BE2C (cell line): ENCODE data around the gene CNTN4.

ENCODE experiments used
- DNase-seq: peaks from one replicate; pipeline ENCODE4 v3.0.0-alpha.2; 2020
- H3K27me3 ChIP-seq: fragments of 250-450 bp; sonication (Bioruptor Pico); 2 replicates; pipeline ENCODE4 v1.5.1; 2020; ENCODE audit warnings: mild to moderate bottlenecking
- H3K36me3 ChIP-seq: fragments of 250-450 bp; sonication (Bioruptor Pico); 2 replicates; pipeline ENCODE4 v1.5.1; 2020; ENCODE audit warnings: mild to moderate bottlenecking
- H3K4me1 ChIP-seq: fragments of 250-450 bp; sonication (Bioruptor Pico); 2 replicates; pipeline ENCODE4 v1.5.1; 2020
- H3K4me3 ChIP-seq: 2 replicates; pipeline ENCODE4 v1.5.1; 2011; ENCODE audit warnings: low read depth, low read length
- H3K9me3 ChIP-seq: fragments of 250-450 bp; sonication (Bioruptor Pico); 2 replicates; pipeline ENCODE4 v1.5.1; 2020
- TF ChIP-seq, protein P1 (sequence below): IDR thresholded peaks from 2 replicates; pipeline ENCODE4 v1.5.1; 2012; ENCODE audit warnings: mild to moderate bottlenecking, low read depth, low read length

The CNTN4 gene

GRCh38 chr3:2677501-2677900 is 578.8 kb downstream of the CNTN4 start:
- Histone ChIP-seq H3K4me1 (no peaks in the 10 kb centered on the region), H3K27me3 (no peaks in the 10 kb centered on the region), H3K4me3 (no peak overlapping the region), H3K9me3 (no peaks in the 10 kb centered on the region), H3K36me3 (no peaks in the 10 kb centered on the region)
- TF ChIP-seq, protein P1, sequence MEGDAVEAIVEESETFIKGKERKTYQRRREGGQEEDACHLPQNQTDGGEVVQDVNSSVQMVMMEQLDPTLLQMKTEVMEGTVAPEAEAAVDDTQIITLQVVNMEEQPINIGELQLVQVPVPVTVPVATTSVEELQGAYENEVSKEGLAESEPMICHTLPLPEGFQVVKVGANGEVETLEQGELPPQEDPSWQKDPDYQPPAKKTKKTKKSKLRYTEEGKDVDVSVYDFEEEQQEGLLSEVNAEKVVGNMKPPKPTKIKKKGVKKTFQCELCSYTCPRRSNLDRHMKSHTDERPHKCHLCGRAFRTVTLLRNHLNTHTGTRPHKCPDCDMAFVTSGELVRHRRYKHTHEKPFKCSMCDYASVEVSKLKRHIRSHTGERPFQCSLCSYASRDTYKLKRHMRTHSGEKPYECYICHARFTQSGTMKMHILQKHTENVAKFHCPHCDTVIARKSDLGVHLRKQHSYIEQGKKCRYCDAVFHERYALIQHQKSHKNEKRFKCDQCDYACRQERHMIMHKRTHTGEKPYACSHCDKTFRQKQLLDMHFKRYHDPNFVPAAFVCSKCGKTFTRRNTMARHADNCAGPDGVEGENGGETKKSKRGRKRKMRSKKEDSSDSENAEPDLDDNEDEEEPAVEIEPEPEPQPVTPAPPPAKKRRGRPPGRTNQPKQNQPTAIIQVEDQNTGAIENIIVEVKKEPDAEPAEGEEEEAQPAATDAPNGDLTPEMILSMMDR: no peak
- no peak for DNase-seq

GRCh38 chr3:2680236-2680635 is 581.6 kb downstream of the CNTN4 start:
- no peak for DNase-seq
- Histone ChIP-seq H3K36me3 (no peaks in the 10 kb centered on the region), H3K4me1 (no peaks in the 10 kb centered on the region), H3K4me3 (no peak overlapping the region), H3K9me3 (no peaks in the 10 kb centered on the region), H3K27me3 (no peaks in the 10 kb centered on the region)
- TF ChIP-seq, protein P1: no peak

- TF ChIP-seq, protein P1: no peak
- no peak for DNase-seq
- no peaks in the 10 kb centered on the region for H3K36me3 ChIP-seq
Measured at GRCh38 chr3:2684046-2684445, 585.4 kb downstream of the CNTN4 start.

GRCh38 chr3:2686816-2687502 is 588.3 kb downstream of the CNTN4 start:
- Histone ChIP-seq H3K27me3 (no peaks in the 10 kb centered on the region), H3K36me3 (no peaks in the 10 kb centered on the region), H3K9me3 (no peaks in the 10 kb centered on the region), H3K4me1 (no peaks in the 10 kb centered on the region), H3K4me3 (no peak overlapping the region)
- DNase-seq: no peak
- TF ChIP-seq, protein P1: no peak

More at GRCh38 chr3:2684046-2684445, 585.4 kb downstream of the CNTN4 start:
- H3K27me3 ChIP-seq: no peaks in the 10 kb centered on the region
- H3K4me1 ChIP-seq: no peaks in the 10 kb centered on the region
- H3K9me3 ChIP-seq: no peaks in the 10 kb centered on the region
- no peak overlapping the region for H3K4me3 ChIP-seq

- TF ChIP-seq, protein P1: no peak
- H3K4me3 ChIP-seq: no peak overlapping the region
- H3K9me3 ChIP-seq: no peaks in the 10 kb centered on the region
- H3K36me3 ChIP-seq: no peaks in the 10 kb centered on the region
- no peaks in the 10 kb centered on the region for H3K27me3 ChIP-seq
- H3K4me1 ChIP-seq: no peaks in the 10 kb centered on the region
- no peak for DNase-seq
Measured at GRCh38 chr3:2697589-2697988, 598.9 kb downstream of the CNTN4 start.

DNA sequence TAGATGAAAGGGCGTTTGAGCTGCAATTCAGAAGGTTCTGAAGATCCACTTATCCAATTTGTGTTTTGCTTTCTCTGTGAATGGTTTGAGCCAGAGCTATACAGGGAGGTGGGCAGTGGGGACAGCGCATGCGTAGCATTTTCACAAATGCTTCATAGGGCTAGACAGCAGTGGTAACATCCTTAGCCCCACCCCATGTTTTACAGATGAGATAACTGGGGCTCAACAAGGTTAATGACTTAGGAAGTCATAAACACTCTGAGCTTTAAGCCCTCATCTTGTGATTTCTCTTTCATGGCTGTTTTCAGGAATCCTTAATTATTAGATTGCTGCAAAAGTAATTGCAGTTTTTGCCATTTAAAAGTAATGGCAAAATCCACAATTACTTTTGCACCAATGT is 602.8 kb downstream of the CNTN4 start:
- no peak overlapping the region for H3K4me3 ChIP-seq
- no peak for DNase-seq
- TF ChIP-seq, protein P1: no peak
- no peaks in the 10 kb centered on the region for H3K27me3 ChIP-seq
- no peaks in the 10 kb centered on the region for H3K9me3 ChIP-seq
- H3K36me3 ChIP-seq: no peaks in the 10 kb centered on the region
- no peaks in the 10 kb centered on the region for H3K4me1 ChIP-seq
